ENCODE results near the gene DCUN1D2.

The DCUN1D2 gene

DNA sequence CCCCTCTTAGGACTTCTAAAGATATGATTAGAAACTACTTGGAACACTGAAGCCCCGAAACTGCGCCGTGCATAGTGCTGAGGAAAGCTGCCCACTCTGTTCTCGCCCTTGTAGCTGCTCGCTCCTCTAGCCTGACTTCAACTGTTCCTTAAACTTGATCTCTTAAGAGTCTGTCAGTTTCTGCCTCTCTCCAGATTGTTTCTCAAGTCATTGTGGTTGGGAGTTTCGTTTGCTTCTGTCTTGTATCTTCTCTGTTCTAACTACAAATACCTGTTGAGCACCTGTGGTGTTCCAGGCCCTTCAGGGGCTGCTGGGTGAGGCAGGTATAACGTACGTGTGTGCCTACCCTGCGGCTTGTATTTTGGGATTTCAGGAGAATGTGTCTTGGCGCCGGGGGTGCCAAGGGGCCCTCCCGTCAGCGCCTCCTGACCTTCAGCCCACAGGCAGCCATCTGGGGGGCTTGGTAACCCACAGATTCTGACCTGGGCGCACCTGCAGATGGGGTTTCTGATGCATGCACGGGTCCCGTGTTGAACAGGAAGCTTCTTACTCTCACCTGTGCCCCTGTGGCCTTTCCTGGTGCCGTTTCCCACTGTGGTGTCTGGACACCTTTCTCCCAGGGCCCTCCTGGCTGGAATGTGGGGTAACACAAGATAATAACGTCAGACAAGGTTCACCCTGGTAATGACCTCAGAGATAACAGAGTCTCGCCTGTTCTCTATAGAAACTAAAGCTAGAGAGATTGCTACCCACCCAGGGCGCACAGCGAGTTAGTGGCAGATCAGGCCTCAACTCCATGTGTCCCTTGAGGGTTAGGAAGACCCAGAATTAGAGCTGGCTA is 17.2 kb upstream of the DCUN1D2 start:
- no peak overlapping the region for H2AFZ ChIP-seq (ENCODE audit: low read length)
- H4K20me1 ChIP-seq (ENCODE audit: insufficient read depth, low read length), result no peaks in the 10 kb centered on the region
- H3K79me2 ChIP-seq (ENCODE audit: low read length), result no peaks in the 10 kb centered on the region
- no peaks in the 10 kb centered on the region for H3K27me3 ChIP-seq (replicated peaks; ENCODE audit: insufficient read depth, low read length)
- H3K9ac ChIP-seq (ENCODE audit: low read length), result no peak overlapping the region
- no peaks in the 10 kb centered on the region for H3F3A ChIP-seq (ENCODE audit: insufficient read depth, low read length)
- H3K36me3 ChIP-seq (replicated peaks; ENCODE audit: insufficient read depth, low read length), result no peaks in the 10 kb centered on the region
- no peak overlapping the region for H3K4me3 ChIP-seq (ENCODE audit: low read length)
- no peak overlapping the region for H3K27ac ChIP-seq (ENCODE audit: low read length)
- no peaks in the 10 kb centered on the region for H3K9me3 ChIP-seq (replicated peaks; ENCODE audit: insufficient read depth, low read length)
- H3K9me2 ChIP-seq (replicated peaks; ENCODE audit: insufficient read depth, low read length), result no peaks in the 10 kb centered on the region
- peak; percentile 43 for DNase-seq
- H3K4me2 ChIP-seq (ENCODE audit: low read depth, low read length), result no peak overlapping the region
- no peaks in the 10 kb centered on the region for H3K4me1 ChIP-seq (ENCODE audit: low read length)
- TF ChIP-seq EZH2phosphoT487 (IDR thresholded peaks at IDR 0.05; ENCODE audit: low read length), result no peak
- no peak for TF ChIP-seq EZH2 (optimal IDR thresholded peaks at IDR 0.05; ENCODE audit: low read depth, low read length)
- TF ChIP-seq, protein P1, sequence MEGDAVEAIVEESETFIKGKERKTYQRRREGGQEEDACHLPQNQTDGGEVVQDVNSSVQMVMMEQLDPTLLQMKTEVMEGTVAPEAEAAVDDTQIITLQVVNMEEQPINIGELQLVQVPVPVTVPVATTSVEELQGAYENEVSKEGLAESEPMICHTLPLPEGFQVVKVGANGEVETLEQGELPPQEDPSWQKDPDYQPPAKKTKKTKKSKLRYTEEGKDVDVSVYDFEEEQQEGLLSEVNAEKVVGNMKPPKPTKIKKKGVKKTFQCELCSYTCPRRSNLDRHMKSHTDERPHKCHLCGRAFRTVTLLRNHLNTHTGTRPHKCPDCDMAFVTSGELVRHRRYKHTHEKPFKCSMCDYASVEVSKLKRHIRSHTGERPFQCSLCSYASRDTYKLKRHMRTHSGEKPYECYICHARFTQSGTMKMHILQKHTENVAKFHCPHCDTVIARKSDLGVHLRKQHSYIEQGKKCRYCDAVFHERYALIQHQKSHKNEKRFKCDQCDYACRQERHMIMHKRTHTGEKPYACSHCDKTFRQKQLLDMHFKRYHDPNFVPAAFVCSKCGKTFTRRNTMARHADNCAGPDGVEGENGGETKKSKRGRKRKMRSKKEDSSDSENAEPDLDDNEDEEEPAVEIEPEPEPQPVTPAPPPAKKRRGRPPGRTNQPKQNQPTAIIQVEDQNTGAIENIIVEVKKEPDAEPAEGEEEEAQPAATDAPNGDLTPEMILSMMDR (IDR thresholded peaks at IDR 0.05; ENCODE audit: low read length), result no peak

DNA sequence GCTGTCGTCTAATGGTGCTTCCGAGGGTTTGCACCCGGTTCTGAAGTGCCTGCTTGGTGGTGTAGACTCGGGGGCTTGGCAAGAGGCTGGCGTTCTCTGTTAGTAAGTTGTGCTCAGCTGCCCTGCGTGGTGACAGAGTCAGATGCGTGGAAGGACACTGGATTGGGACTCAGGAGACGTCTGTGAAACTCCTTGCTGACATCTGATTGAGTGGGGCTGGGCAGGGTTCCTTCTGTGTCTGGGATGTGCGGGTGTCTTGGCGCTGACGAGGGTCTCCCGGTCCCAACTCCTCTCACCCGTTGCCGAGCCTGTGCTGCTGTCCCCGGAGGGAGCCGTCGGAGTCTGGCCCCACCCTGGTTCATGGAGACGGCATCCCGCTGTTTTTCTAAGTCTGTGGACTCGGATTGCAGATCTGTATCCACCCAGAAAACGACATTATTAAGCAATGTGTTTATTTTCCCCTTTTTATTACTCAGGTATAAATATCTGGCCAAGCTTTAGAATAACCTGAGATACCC is 16.4 kb upstream of the DCUN1D2 start:
- Histone ChIP-seq H3K9me2 (replicated peaks; ENCODE audit: insufficient read depth, low read length) (no peaks in the 10 kb centered on the region), H3K4me1 (ENCODE audit: low read length) (no peaks in the 10 kb centered on the region), H3K4me2 (ENCODE audit: low read depth, low read length) (no peak overlapping the region), H3F3A (ENCODE audit: insufficient read depth, low read length) (no peaks in the 10 kb centered on the region), H4K20me1 (ENCODE audit: insufficient read depth, low read length) (no peaks in the 10 kb centered on the region), H3K27ac (ENCODE audit: low read length) (no peak overlapping the region), H2AFZ (ENCODE audit: low read length) (no peak overlapping the region), H3K36me3 (replicated peaks; ENCODE audit: insufficient read depth, low read length) (no peaks in the 10 kb centered on the region), H3K9me3 (replicated peaks; ENCODE audit: insufficient read depth, low read length) (no peaks in the 10 kb centered on the region), H3K79me2 (ENCODE audit: low read length) (no peaks in the 10 kb centered on the region), H3K27me3 (replicated peaks; ENCODE audit: insufficient read depth, low read length) (no peaks in the 10 kb centered on the region), H3K9ac (ENCODE audit: low read length) (no peak overlapping the region), H3K4me3 (ENCODE audit: low read length) (no peak overlapping the region)
- DNase-seq, result no peak
- TF ChIP-seq, protein P1 (IDR thresholded peaks at IDR 0.05; ENCODE audit: low read length), result no peak
- TF ChIP-seq EZH2phosphoT487 (IDR thresholded peaks at IDR 0.05; ENCODE audit: low read length), result no peak
- no peak for TF ChIP-seq EZH2 (optimal IDR thresholded peaks at IDR 0.05; ENCODE audit: low read depth, low read length)

DNA sequence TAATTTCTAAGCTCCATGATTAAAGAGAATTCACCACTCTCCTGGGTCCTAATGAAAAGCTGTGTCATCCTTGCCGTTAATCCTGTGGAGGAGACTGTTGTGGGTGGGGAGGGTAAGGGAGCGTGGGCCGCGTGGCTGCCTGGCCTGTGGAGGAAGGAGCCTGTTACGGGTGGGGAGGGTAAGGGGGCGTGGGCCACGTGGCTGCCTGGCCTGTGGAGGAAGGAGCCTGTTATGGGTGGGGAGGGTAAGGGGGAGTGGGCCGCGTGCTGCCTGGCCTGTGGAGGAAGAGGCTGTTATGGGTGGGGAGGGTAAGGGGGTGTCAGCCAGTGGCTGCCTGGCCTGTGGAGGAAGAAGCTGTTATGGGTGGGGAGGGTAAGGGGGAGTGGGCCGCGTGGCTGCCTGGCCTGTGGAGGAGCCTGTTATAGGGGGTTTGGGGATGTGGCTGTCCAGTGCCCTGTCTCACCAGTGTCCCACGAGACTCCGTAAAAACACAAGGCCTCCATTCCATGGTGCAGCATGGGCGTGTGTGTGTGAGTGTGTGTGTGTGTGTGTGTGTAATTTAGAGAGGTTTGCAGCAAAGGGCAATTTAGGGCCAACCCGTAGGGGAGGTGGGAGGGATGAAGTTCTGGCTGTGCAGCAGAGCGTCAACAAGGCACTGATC is 15.6 kb upstream of the DCUN1D2 start:
- no peak overlapping the region for H3K4me2 ChIP-seq (ENCODE audit: low read depth, low read length)
- no peaks in the 10 kb centered on the region for H3K27me3 ChIP-seq (replicated peaks; ENCODE audit: insufficient read depth, low read length)
- H3K27ac ChIP-seq (ENCODE audit: low read length), result no peak overlapping the region
- H3K4me3 ChIP-seq (ENCODE audit: low read length), result no peak overlapping the region
- H3K9me3 ChIP-seq (replicated peaks; ENCODE audit: insufficient read depth, low read length), result no peaks in the 10 kb centered on the region
- no peaks in the 10 kb centered on the region for H3K79me2 ChIP-seq (ENCODE audit: low read length)
- no peak for DNase-seq
- H3F3A ChIP-seq (ENCODE audit: insufficient read depth, low read length), result no peaks in the 10 kb centered on the region
- no peaks in the 10 kb centered on the region for H4K20me1 ChIP-seq (ENCODE audit: insufficient read depth, low read length)
- no peaks in the 10 kb centered on the region for H3K4me1 ChIP-seq (ENCODE audit: low read length)
- H2AFZ ChIP-seq (ENCODE audit: low read length), result no peak overlapping the region
- H3K9me2 ChIP-seq (replicated peaks; ENCODE audit: insufficient read depth, low read length), result no peaks in the 10 kb centered on the region
- H3K9ac ChIP-seq (ENCODE audit: low read length), result no peak overlapping the region
- TF ChIP-seq, protein P1 (IDR thresholded peaks at IDR 0.05; ENCODE audit: low read length), result no peak
- no peak for TF ChIP-seq EZH2 (optimal IDR thresholded peaks at IDR 0.05; ENCODE audit: low read depth, low read length)
- no peak for TF ChIP-seq EZH2phosphoT487 (IDR thresholded peaks at IDR 0.05; ENCODE audit: low read length)
- no peaks in the 10 kb centered on the region for H3K36me3 ChIP-seq (replicated peaks; ENCODE audit: insufficient read depth, low read length)
